Measurements from ENCODE around the gene ALG14.

ALG14 gene

GRCh38 chr1:94926126-94926914 lies 146.4 kb downstream of the ALG14 start:
- peak; percentile 28 for DNase-seq

- DNase-seq: peak; percentile 91
Measured at GRCh38 chr1:94925561-94926125, 147.1 kb downstream of the ALG14 start.

- DNase-seq: peak; percentile 59
Measured at GRCh38 chr1:94925004-94925403, 147.7 kb downstream of the ALG14 start.
